A549 (cell line): ENCODE results near the gene TRMT1L.

ENCODE experiments used
- CEBPB ChIP-seq, 2 experiments: fragments of >200 bp in 1 of 2; sonication (Bioruptor Twin) in 1 of 2; formaldehyde crosslinking in 1 of 2; IDR thresholded peaks; 2 replicates each; pipeline ENCODE4 v1.6.1; 2012 to 2016
- JUN ChIP-seq, 2 experiments: fragments of >200 bp; sonication (Bioruptor Twin); formaldehyde crosslinking; IDR thresholded peaks; 2 replicates in 1 of 2; 3 replicates in 1 of 2; pipeline ENCODE4 v1.6.1; 2016 to 2017
- NR3C1 ChIP-seq: fragments of >200 bp; sonication (Bioruptor Twin); formaldehyde crosslinking; IDR thresholded peaks from 3 replicates; pipeline ENCODE4 v1.6.1; 2017
- SMC3 ChIP-seq: fragments of >200 bp; sonication (Bioruptor Twin); formaldehyde crosslinking; IDR thresholded peaks from 3 replicates; pipeline ENCODE4 v1.6.1; 2018; ENCODE audit warnings: inconsistent platforms
- TF ChIP-seq, protein P1 (sequence below): fragments of >200 bp; sonication (Bioruptor Twin); formaldehyde crosslinking; IDR thresholded peaks from 3 replicates; pipeline ENCODE4 v1.5.1; 2016

DNA sequence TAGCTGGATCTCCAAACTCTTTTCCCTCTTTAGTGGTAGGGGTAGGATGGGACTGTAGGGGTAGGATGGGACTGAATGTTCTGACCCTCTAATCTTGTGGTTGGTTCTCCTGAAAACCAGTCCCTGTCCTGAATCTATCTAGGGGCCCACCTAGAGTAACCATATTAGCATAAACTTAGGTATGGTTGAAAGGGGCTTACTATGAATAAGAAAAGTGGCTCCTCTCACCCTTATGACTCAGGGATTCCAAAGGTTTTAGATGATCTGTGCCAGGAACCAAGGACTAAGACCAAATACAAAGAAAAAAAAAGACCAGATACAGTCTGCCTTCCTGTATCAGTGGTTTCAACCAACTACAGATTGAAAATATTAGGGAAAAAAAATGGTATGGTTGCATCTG is 82.4 kb downstream of the TRMT1L start:
- TF ChIP-seq, protein P1, sequence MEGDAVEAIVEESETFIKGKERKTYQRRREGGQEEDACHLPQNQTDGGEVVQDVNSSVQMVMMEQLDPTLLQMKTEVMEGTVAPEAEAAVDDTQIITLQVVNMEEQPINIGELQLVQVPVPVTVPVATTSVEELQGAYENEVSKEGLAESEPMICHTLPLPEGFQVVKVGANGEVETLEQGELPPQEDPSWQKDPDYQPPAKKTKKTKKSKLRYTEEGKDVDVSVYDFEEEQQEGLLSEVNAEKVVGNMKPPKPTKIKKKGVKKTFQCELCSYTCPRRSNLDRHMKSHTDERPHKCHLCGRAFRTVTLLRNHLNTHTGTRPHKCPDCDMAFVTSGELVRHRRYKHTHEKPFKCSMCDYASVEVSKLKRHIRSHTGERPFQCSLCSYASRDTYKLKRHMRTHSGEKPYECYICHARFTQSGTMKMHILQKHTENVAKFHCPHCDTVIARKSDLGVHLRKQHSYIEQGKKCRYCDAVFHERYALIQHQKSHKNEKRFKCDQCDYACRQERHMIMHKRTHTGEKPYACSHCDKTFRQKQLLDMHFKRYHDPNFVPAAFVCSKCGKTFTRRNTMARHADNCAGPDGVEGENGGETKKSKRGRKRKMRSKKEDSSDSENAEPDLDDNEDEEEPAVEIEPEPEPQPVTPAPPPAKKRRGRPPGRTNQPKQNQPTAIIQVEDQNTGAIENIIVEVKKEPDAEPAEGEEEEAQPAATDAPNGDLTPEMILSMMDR: no peak
- no peak for TF ChIP-seq CEBPB (IDR thresholded peaks at IDR 0.05)
- no peak for TF ChIP-seq JUN (IDR thresholded peaks at IDR 0.05)
- no peak for TF ChIP-seq SMC3
- TF ChIP-seq NR3C1: no peak
